ENCODE data around the gene ZBTB2.

DNA sequence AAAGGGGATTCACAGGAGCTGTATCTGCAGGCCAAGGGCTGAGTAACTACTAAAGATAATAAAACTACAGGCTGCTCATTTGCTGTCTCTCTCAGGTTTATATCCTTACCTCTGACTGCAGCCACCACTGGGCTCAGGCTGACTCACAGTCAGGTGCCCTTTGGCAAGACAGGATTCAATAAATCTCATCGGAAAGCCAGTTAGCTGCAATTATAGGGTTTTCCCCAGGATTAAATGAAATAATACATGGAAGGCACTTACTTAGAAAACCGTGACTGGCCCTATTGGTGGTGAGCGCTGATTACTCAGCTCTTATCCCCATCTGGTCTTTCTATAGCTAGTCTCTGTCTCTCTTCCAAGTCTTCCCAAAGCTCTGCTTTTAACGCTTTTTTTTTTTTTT lies 34.2 kb upstream of the ZBTB2 start:
- TF ChIP-seq, protein P1, sequence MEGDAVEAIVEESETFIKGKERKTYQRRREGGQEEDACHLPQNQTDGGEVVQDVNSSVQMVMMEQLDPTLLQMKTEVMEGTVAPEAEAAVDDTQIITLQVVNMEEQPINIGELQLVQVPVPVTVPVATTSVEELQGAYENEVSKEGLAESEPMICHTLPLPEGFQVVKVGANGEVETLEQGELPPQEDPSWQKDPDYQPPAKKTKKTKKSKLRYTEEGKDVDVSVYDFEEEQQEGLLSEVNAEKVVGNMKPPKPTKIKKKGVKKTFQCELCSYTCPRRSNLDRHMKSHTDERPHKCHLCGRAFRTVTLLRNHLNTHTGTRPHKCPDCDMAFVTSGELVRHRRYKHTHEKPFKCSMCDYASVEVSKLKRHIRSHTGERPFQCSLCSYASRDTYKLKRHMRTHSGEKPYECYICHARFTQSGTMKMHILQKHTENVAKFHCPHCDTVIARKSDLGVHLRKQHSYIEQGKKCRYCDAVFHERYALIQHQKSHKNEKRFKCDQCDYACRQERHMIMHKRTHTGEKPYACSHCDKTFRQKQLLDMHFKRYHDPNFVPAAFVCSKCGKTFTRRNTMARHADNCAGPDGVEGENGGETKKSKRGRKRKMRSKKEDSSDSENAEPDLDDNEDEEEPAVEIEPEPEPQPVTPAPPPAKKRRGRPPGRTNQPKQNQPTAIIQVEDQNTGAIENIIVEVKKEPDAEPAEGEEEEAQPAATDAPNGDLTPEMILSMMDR (conservative IDR thresholded peaks at IDR 0.05) = no peak
- TF ChIP-seq EZH2 (IDR thresholded peaks at IDR 0.05; ENCODE audit: low read depth) = no peak

All from PC-9 (cell line).